Activated CD4-positive, alpha-beta memory T cell treated with anti-CD3 and anti-CD28 coated beads, Interleukin-2, amount 10 ng/mL, durations not matched to agents 7 days and 5 days (primary cell): Measurements from ENCODE around the gene TANGO2. TPM values are rescaled to one million over a fixed set of nuclear protein-coding genes. Genes with fewer than 3 reads are reported as not detected.

ENCODE experiments used
- CTCF ChIA-PET: fragments of 350-600 bp; sonication (Branson Sonifier 250); formaldehyde crosslinking; loops from one replicate; lab custom pipeline; 2021; ENCODE audit warnings: antibody characterized with exemption, inconsistent platforms; lab: Charles Lee
- POLR2A ChIA-PET: fragments of 350-600 bp; sonication (Branson Sonifier 250); formaldehyde crosslinking; loops from one replicate; lab custom pipeline; 2021; ENCODE audit warnings: antibody characterized with exemption; lab: Charles Lee
- DNase-seq: peaks from one replicate; pipeline ENCODE4 v3.0.0-alpha.2; 2020
- H3K27ac Mint-ChIP-seq: one replicate; pipeline ENCODE4 v1.8.0; 2021; ENCODE audit warnings: mild to moderate bottlenecking, mixed read lengths
- H3K27me3 Mint-ChIP-seq: one replicate; pipeline ENCODE4 v1.8.0; 2021; ENCODE audit warnings: mixed read lengths
- H3K36me3 Mint-ChIP-seq: one replicate; pipeline ENCODE4 v1.8.0; 2021; ENCODE audit warnings: low read depth, mixed read lengths
- H3K4me1 Mint-ChIP-seq: one replicate; pipeline ENCODE4 v1.8.0; 2021; ENCODE audit warnings: mixed read lengths
- H3K4me3 Mint-ChIP-seq: one replicate; pipeline ENCODE4 v1.8.0; 2021; ENCODE audit warnings: mild to moderate bottlenecking, mixed read lengths
- H3K9me3 Mint-ChIP-seq: one replicate; pipeline ENCODE4 v1.8.0; 2021; ENCODE audit warnings: mixed read lengths
- total RNA-seq, 2 experiments: library from RNA; stranded (reverse); gene quantifications; one replicate each; pipeline ENCODE4 v1.2.3, GENCODE V29; 2021

The TANGO2 gene
- 10 to 100 TPM; 39.1 to 44.5 TPM for total RNA-seq

GRCh38 chr22:20020533-20021195, at the start of gene TANGO2:
TSS of gene TANGO2 (plus strand) at chr22:20021110. CDS start at chr22:20036799, 15,689 bp downstream.
- peak within 1 kb of the TSS; percentile 91 for H3K4me3 Mint-ChIP-seq
- DNase-seq = peak; percentile 94
- H3K9me3 Mint-ChIP-seq = no peaks in the 10 kb centered on the region
- POLR2A ChIA-PET = interaction anchor here (0.6 to 2.6 kb wide), 18 partner anchors 9 to 543 kb away, joined by 3 to 41 read pairs (median 3); partner anchors contain the start of genes RANBP1 and TRMT2A
- peak within 1 kb of the TSS; percentile 86 for H3K27ac Mint-ChIP-seq
- peaks cover 17% of the 10 kb centered on the region for H3K27me3 Mint-ChIP-seq
- peaks cover 4% of the 10 kb centered on the region for H3K36me3 Mint-ChIP-seq
- CTCF ChIA-PET = no interaction called here
- peaks cover 32% of the 10 kb centered on the region for H3K4me1 Mint-ChIP-seq

- no peak overlapping the region for H3K27ac Mint-ChIP-seq
- H3K9me3 Mint-ChIP-seq = no peaks in the 10 kb centered on the region
- H3K27me3 Mint-ChIP-seq = no peaks in the 10 kb centered on the region
These were observed 49.4 kb upstream of the TANGO2 start for GRCh38 chr22:19971276-19972124.

GRCh38 chr22:19972251-19972650, 48.7 kb upstream of the TANGO2 start:
- H3K27me3 Mint-ChIP-seq = no peaks in the 10 kb centered on the region
- POLR2A ChIA-PET = no interaction called here
- no peak overlapping the region for H3K4me3 Mint-ChIP-seq
- CTCF ChIA-PET = interaction anchor here (1.0 to 2.1 kb wide), 2 partner anchors 19 to 41 kb away, joined by 4 to 7 read pairs; no protein-coding TSS in a partner anchor
- H3K27ac Mint-ChIP-seq = no peak overlapping the region
- H3K36me3 Mint-ChIP-seq = no peaks in the 10 kb centered on the region
- H3K4me1 Mint-ChIP-seq = peaks cover 5% of the 10 kb centered on the region
- no peak for DNase-seq
- no peaks in the 10 kb centered on the region for H3K9me3 Mint-ChIP-seq

More at GRCh38 chr22:19971276-19972124, 49.4 kb upstream of the TANGO2 start:
- no peaks in the 10 kb centered on the region for H3K36me3 Mint-ChIP-seq
- peaks cover 5% of the 10 kb centered on the region for H3K4me1 Mint-ChIP-seq
- POLR2A ChIA-PET = no interaction called here
- no peak for DNase-seq
- CTCF ChIA-PET = interaction anchor here (1.4 to 2.1 kb wide), 3 partner anchors 8 to 42 kb away, joined by 4 to 7 read pairs (median 7); no protein-coding TSS in a partner anchor
- H3K4me3 Mint-ChIP-seq = no peak overlapping the region

GRCh38 chr22:19972652-19973550, 48.0 kb upstream of the TANGO2 start:
- POLR2A ChIA-PET = no interaction called here
- Mint-ChIP-seq H3K4me1 (peaks cover 5% of the 10 kb centered on the region), H3K4me3 (no peak overlapping the region), H3K27me3 (no peaks in the 10 kb centered on the region), H3K9me3 (no peaks in the 10 kb centered on the region), H3K27ac (no peak overlapping the region), H3K36me3 (no peaks in the 10 kb centered on the region)
- no peak for DNase-seq
- CTCF ChIA-PET = interaction anchor here (1.0 to 2.1 kb wide), 2 partner anchors 19 to 40 kb away, joined by 4 to 7 read pairs; no protein-coding TSS in a partner anchor

- CTCF ChIA-PET = interaction anchor here (0.9 kb wide), 1 partner anchor 156 kb away, joined by 3 read pairs; no protein-coding TSS in a partner anchor
- peaks cover 5% of the 10 kb centered on the region for H3K4me1 Mint-ChIP-seq
These were observed 47.2 kb upstream of the TANGO2 start for GRCh38 chr22:19973551-19974267.

GRCh38 chr22:19974268-19974861, 46.5 kb upstream of the TANGO2 start:
- H3K9me3 Mint-ChIP-seq = no peaks in the 10 kb centered on the region
- CTCF ChIA-PET = interaction anchor here (0.9 kb wide), 1 partner anchor 155 kb away, joined by 3 read pairs; no protein-coding TSS in a partner anchor
- no peaks in the 10 kb centered on the region for H3K36me3 Mint-ChIP-seq
- POLR2A ChIA-PET = interaction anchor here (1.1 to 1.4 kb wide), 2 partner anchors 41 to 143 kb away, joined by 3 read pairs; no protein-coding TSS in a partner anchor
- H3K4me3 Mint-ChIP-seq = no peak overlapping the region
- peaks cover 5% of the 10 kb centered on the region for H3K4me1 Mint-ChIP-seq
- H3K27ac Mint-ChIP-seq = no peak overlapping the region
- H3K27me3 Mint-ChIP-seq = no peaks in the 10 kb centered on the region
- peak; percentile 28 for DNase-seq

More at GRCh38 chr22:19973551-19974267, 47.2 kb upstream of the TANGO2 start:
- Mint-ChIP-seq H3K36me3 (no peaks in the 10 kb centered on the region), H3K27ac (no peak overlapping the region), H3K27me3 (no peaks in the 10 kb centered on the region), H3K4me3 (no peak overlapping the region), H3K9me3 (no peaks in the 10 kb centered on the region)
- POLR2A ChIA-PET = interaction anchor here (1.4 kb wide), 1 partner anchor 41 kb away, joined by 3 read pairs; no protein-coding TSS in a partner anchor
- no peak for DNase-seq

GRCh38 chr22:19974935-19975706, 45.8 kb upstream of the TANGO2 start:
- H3K27ac Mint-ChIP-seq = no peak overlapping the region
- CTCF ChIA-PET = no interaction called here
- POLR2A ChIA-PET = interaction anchor here (1.1 to 1.4 kb wide), 2 partner anchors 40 to 143 kb away, joined by 3 read pairs; no protein-coding TSS in a partner anchor
- H3K9me3 Mint-ChIP-seq = no peaks in the 10 kb centered on the region
- no peaks in the 10 kb centered on the region for H3K36me3 Mint-ChIP-seq
- DNase-seq = no peak
- no peak overlapping the region for H3K4me3 Mint-ChIP-seq
- peaks cover 5% of the 10 kb centered on the region for H3K4me1 Mint-ChIP-seq
- H3K27me3 Mint-ChIP-seq = no peaks in the 10 kb centered on the region

GRCh38 chr22:19975707-19976035, 45.2 kb upstream of the TANGO2 start:
- Mint-ChIP-seq H3K27me3 (no peaks in the 10 kb centered on the region), H3K36me3 (no peaks in the 10 kb centered on the region), H3K4me3 (no peak overlapping the region), H3K9me3 (no peaks in the 10 kb centered on the region), H3K27ac (no peak overlapping the region), H3K4me1 (peaks cover 4% of the 10 kb centered on the region)
- CTCF ChIA-PET = no interaction called here
- POLR2A ChIA-PET = no interaction called here
- DNase-seq = no peak

GRCh38 chr22:19976671-19977070, 44.2 kb upstream of the TANGO2 start:
- H3K27ac Mint-ChIP-seq = no peak overlapping the region
- CTCF ChIA-PET = no interaction called here

GRCh38 chr22:19977296-19978243, 43.3 kb upstream of the TANGO2 start:
- H3K36me3 Mint-ChIP-seq = no peaks in the 10 kb centered on the region
- peaks cover 4% of the 10 kb centered on the region for H3K4me1 Mint-ChIP-seq
- ChIA-PET CTCF (no interaction called here), POLR2A (no interaction called here)
- no peak overlapping the region for H3K27ac Mint-ChIP-seq
- H3K9me3 Mint-ChIP-seq = no peaks in the 10 kb centered on the region
- no peaks in the 10 kb centered on the region for H3K27me3 Mint-ChIP-seq
- DNase-seq = no peak
- no peak overlapping the region for H3K4me3 Mint-ChIP-seq

More at GRCh38 chr22:19976671-19977070, 44.2 kb upstream of the TANGO2 start:
- POLR2A ChIA-PET = no interaction called here
- Mint-ChIP-seq H3K27me3 (no peaks in the 10 kb centered on the region), H3K4me1 (peaks cover 4% of the 10 kb centered on the region), H3K36me3 (no peaks in the 10 kb centered on the region), H3K4me3 (no peak overlapping the region), H3K9me3 (no peaks in the 10 kb centered on the region)
- DNase-seq = no peak
